ENCODE measurements around the gene RECQL5.

The RECQL5 gene

GRCh38 chr17:75666959-75667790 lies at the start of gene RECQL5, which contains the start of gene SAP30BP:
RECQL5 (minus strand) TSS chr17:75667154; CDS start chr17:75666557, 597 bp downstream.
SAP30BP (plus strand) TSS chr17:75667338; CDS start chr17:75667373, 35 bp downstream.
- peaks cover 31% of the 10 kb centered on the region for H3K36me3 Mint-ChIP-seq (ENCODE audit: low read depth)
- peaks cover 11% of the 10 kb centered on the region for H3K4me1 Mint-ChIP-seq
- peak within 1 kb of the TSS in 1 of 3 experiments; percentile 41 for H3K27ac Mint-ChIP-seq
- TF ChIP-seq CTCF (IDR thresholded peaks at IDR 0.05; ENCODE audit: unreplicated experiment in 3 of 3) = no peak
- H3K4me3 Mint-ChIP-seq = peak within 1 kb of the TSS in 1 of 3 experiments; percentile 82
- no peaks in the 10 kb centered on the region for H3K9me3 Mint-ChIP-seq
- H3K27me3 Mint-ChIP-seq (ENCODE audit: low read depth) = no peaks in the 10 kb centered on the region

GRCh38 chr17:75712446-75712845 lies 45.5 kb upstream of the RECQL5 start:
- Mint-ChIP-seq H3K4me1 (no peaks in the 10 kb centered on the region), H3K27me3 (ENCODE audit: low read depth) (peaks cover 30% of the 10 kb centered on the region), H3K9me3 (no peaks in the 10 kb centered on the region), H3K36me3 (ENCODE audit: low read depth) (peaks cover 10% of the 10 kb centered on the region), H3K4me3 (no peak overlapping the region), H3K27ac (no peak overlapping the region)
- TF ChIP-seq CTCF (IDR thresholded peaks at IDR 0.05; ENCODE audit: unreplicated experiment in 3 of 3) = no peak

GRCh38 chr17:75707079-75707571 lies 40.2 kb upstream of the RECQL5 start:
- Mint-ChIP-seq H3K4me3 (no peak overlapping the region), H3K36me3 (ENCODE audit: low read depth) (peaks cover 40% of the 10 kb centered on the region), H3K27me3 (ENCODE audit: low read depth) (peaks cover 6% of the 10 kb centered on the region), H3K4me1 (no peaks in the 10 kb centered on the region), H3K9me3 (no peaks in the 10 kb centered on the region), H3K27ac (no peak overlapping the region)
- no peak for TF ChIP-seq CTCF (IDR thresholded peaks at IDR 0.05; ENCODE audit: unreplicated experiment in 3 of 3)

GRCh38 chr17:75706042-75706728 lies 39.2 kb upstream of the RECQL5 start:
- Mint-ChIP-seq H3K27ac (no peak overlapping the region), H3K9me3 (no peaks in the 10 kb centered on the region), H3K27me3 (ENCODE audit: low read depth) (peaks cover 3% of the 10 kb centered on the region), H3K4me1 (no peaks in the 10 kb centered on the region), H3K36me3 (ENCODE audit: low read depth) (peaks cover 49% of the 10 kb centered on the region), H3K4me3 (no peak overlapping the region)
- no peak for TF ChIP-seq CTCF (IDR thresholded peaks at IDR 0.05; ENCODE audit: unreplicated experiment in 3 of 3)

- H3K27ac Mint-ChIP-seq = no peak overlapping the region
- no peak for TF ChIP-seq CTCF (IDR thresholded peaks at IDR 0.05; ENCODE audit: unreplicated experiment in 3 of 3)
- no peak overlapping the region for H3K4me3 Mint-ChIP-seq
- no peaks in the 10 kb centered on the region for H3K4me1 Mint-ChIP-seq
- H3K27me3 Mint-ChIP-seq (ENCODE audit: low read depth) = no peaks in the 10 kb centered on the region
- H3K36me3 Mint-ChIP-seq (ENCODE audit: low read depth) = peaks cover 59% of the 10 kb centered on the region
- H3K9me3 Mint-ChIP-seq = no peaks in the 10 kb centered on the region
Measured at GRCh38 chr17:75704963-75705875, 38.3 kb upstream of the RECQL5 start.

Measured in nephron (organoid).